ENCODE measurements around the gene DNAH14.
"Not testable (repeated sequence)": the region's sequence is repeated elsewhere in the genome, so short reads cannot be mapped to it uniquely, and the experiment has no call there.

The DNAH14 gene
- total RNA-seq: 0 to 0.23 (median 0) reads per million in 4 donors

DNA sequence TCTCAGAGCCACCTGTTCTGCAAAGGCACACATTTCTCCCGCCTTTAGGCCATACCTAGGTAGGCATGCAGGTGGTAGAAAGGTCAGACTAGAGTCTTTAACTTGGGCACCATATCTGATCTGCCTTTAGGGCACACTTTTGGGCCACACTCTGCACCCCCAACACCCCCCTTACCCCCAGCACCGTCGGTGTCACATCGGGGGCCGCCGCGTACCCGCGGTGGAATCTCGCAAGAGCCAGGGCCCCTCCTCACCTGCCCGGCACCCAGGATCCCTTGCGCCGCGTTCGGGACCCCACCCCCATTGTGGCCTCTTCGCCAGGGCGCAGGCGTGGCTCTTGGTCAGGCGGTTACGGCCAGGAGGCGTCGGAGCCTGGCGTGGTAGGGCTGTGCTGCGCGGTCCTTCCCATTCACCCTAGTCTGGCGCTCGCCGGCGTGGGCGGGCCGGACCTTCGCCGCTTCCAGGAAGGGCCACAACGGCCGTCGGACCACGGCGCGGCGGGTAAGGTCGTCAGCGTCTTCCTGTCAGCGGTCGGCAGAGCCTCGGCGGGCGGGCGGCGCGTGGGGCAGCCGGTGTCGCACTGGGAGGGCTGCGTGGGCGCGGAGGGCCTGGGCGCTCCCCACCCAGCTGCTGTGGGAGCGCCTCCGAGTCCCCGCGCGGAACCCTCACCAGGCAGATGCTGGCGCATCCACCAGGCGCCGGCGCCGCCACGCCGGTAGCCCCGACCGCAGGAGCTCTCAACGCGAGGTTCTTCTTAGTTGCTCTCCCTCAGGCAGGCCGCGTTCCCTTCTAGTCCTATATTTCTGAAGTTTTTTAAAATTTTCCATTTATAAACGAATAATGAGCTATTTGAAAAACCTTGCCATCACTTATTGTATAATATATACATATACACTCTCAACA is at the start of gene DNAH14:
Gene DNAH14 (plus strand): TSS at position 341 of the 903 bp plus-strand sequence. CDS start 23,028 bp downstream, outside the sequence.
- no peak for DNase-seq

DNA sequence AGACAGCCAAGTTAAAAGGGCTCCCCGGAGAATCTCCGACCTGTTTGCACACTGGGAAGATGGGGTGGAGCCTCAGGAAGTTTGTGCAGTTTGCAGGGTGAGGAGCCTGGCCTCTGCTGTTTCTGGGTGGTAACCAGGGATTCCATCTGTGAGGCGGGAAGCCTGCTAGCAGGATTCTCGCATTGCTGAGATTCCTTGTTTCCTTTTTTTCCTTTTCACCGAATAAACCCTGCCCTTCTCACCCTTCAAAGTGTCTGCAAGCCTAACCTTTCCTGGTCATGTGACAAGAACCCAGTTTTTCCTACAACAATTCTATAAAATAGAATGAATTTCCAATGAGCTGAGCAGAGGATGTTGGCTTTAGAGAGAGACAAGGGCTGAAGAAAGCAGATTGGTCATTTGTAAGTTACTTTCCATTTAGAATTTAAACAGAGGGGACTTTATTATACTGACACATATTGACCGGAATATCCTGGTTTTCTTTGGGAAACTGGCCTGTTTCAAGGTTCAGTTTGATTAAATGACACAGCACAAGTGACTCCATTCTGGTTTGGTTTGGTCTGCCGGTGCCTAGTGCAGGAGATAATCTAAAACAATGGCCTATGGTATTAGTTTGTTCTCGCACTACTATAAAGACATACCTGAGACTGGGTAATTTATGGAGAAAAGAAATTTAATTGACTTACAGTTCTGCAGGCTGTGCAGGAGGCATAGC is 48.7 kb upstream of the DNAH14 start:
- DNase-seq: no peak

DNA sequence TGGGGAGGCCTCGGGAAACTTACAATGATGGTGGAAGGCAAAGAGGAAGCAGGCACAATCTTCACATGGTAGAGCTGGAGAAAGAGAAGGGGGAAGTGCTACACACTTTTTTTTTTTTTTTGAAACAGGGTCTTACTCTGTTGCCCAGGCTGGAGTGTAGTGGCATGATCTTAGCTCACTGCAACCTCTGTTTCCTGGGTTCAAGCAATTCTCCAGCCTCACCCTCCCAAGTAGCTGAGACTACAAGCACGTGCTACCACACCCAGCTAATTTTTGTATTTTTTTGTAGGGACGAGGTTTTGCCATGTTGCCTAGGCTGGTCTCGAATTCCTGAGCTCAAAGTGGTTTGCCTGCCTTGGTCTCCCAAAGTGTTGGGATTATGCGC is 48.2 kb upstream of the DNAH14 start:
- DNase-seq: not testable (repeated sequence)

DNA sequence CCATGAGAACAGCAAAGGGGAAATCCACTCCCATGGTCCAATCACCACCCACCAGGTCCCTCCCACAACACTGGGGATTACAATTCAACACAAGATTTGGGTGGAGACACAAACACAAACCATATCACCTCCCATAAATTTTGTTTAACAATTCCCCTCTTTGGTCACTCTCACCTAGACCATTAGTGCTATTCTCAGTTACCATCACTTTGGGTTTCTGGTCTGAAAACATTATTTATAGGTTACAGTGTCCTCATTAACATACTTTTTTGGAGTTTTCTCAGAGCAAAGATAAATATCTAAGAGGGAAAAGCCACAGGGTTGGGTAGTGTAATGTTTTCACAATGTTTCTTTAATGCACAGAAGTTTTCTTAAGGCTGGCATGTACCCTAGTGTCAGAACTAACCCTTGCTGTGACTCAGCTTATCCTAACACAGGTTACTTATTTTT is 47.7 kb upstream of the DNAH14 start:
- no peak for DNase-seq

DNA sequence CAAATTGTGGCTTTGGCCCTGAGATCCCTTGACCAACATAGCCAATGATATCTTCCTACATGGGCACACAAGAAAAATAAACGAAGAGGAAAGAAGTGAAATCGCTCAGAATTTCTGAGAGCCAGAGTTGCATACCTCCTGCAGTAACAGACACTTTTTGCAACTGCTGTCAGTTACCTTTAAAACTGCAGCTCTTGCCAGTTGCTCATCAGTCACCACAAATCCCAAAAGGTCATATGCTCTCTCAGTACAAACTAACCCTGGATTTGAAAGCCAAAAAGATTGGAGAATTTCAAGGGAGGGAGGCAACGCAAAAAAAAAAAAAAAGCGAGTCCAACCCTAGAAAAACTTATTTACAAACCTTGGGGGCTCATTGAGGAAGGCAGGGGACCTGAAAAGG is 47.2 kb upstream of the DNAH14 start:
- DNase-seq: no peak

DNA sequence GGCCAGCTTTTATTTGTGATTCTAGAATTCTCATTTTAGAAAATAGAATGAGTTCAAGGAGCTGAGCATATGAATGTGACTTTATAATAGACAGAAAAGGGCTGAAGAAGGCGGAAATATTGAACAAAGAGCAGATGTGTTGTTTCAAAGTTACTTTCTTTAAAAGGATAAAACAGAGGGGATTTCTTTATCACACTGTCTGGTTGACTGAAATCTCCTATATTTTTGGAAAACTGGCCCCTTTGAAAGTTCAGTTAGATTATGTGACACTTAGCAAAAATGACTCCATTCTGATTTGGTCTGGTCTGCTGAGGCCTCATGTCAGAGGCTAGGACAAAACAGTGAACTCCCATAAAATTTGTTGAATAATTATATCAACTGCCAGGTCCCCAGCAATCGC is 46.4 kb upstream of the DNAH14 start:
- DNase-seq: no peak

DNA sequence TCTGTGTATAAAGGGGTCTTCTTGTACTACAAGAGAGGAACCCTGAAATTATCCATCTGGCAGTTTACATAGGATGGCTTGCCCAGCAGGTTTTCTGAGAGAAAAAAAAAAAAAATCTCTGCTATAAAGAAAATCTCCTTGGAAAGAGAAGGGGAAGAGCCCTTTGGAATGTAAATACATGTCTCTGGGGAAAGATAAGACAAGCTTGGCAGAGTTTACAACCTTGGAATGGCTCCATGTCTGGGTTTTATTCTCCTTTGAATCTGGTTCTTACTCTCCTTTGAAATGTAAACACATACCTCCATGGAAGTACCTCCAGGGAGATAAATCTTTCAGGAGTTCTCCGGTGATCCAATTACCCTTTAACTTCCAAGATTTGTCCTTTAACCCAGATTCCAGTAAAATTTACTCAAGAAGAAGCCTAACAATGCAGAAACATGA is 45.1 kb upstream of the DNAH14 start:
- no peak for DNase-seq

DNA sequence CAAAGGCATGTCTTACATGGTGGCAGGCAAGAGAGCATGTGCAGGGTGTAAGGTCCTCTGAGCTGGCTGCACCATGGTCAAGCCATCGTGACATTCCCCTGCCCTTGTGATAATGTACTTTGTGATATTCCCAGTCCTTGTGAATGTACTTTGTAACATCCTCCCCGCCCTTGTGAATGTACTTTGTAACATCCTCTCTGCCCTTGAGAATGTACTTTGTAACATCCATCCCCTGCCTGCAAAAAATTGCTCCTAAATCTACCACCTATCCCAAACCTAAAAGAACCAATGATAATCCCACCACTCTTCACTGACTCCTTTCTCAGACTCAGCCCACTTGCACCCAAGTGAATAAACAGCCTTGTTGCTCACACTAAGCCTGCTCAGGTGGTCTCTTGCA is 44.1 kb upstream of the DNAH14 start:
- DNase-seq: not testable (repeated sequence)

DNA sequence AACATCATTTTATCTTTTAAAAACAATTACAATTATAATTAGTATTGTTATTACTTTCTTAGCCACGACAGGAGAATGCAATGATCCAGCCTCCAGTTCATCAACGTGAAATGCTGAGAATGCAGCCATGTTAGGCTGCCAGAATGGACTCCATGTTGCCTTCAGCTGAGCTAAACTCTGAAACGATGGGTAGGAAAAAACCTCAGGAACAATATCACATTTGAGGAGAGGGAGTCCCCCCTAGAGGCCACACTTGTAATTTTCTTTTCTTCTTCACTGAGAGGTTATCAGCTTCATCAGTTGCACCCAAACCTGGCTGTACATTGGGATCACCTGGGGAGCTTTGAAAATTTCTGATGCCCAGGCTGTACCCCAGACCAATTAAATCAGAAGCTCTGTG is 34.6 kb upstream of the DNAH14 start:
- DNase-seq: no peak

DNA sequence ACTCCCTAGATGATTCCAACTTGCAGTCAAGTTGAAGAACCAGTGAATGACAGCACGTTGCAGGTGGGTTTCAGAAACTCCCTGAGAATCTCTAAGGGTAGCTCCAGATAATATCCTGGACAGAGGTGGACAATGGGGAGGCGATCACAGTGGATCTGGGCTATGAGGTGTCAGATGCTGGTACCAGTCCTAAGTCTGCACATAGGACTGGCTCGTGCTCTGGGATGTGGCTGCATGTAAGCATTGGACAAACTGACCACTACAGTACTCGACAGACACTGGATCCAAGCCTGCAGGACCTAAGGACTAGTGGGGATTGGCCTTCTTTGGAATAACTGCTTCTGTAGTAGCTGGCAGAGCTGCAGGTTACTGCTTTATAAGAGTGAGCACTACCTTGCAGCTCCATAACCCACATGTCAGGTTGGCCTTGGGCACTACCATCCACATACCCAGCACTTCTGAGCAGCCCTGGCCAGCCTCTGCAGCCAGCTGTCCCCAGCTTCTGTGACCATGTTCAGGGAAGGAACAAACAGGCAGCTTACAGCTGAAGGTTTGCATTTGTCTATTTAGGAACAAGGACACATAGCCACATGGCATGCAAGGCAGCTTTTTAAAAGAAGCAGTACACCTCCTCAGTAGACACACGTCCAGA is 33.2 kb upstream of the DNAH14 start:
- DNase-seq: no peak

DNA sequence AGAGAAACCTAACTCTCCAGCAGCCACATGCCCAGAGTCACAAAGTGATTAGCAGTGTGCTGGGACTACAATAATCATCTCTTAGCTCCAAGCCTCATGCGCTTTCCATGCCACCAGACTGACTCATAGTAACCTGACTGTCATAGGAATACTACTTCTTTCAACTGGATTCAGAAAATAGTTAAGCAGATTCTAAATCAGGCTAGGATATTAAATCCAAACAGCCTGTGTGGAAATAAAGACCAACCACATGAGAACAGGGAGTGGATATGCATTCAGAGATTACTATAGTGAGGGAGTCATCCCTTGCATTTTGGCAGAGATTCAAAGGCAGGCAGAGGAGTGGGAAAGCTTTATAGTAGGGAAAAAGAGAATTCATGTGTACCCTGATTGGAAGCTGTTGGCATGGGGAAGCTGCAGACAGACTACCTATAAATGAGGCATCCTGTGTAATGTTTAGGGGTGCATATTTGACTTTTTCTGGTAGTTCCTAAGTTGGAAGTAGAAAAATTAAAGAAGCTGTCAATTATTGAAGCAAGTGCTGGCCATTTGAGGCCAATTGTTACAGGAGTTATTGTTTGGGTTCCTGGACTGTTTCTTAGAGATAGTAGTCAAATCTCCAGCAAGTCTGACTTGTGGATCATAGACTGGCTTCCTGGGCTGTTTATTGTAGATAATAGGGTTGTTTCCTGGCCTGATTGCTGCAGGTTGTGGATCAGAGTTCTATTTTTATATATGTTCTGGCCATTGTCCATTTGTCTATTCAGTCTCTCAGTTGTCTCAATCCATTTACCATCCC is 31.7 kb upstream of the DNAH14 start:
- DNase-seq: no peak

DNA sequence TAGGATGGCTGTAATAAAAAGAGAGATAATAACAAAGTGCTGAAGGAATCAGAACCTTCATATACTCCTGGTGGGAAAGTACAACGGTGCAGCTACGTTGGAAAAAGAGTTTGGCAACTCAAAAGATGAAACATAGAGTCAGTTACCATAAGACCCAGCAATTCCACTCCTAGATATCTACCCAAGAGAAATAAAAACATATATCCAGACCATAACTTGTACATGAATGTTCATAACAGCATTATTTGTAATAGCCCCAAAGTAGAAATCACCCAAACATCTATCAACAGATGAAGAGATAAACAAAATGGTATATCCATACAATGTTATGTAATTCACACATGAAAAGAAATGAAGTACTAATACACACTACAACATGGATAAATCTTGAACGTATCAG is 30.5 kb upstream of the DNAH14 start:
- DNase-seq: no peak

DNA sequence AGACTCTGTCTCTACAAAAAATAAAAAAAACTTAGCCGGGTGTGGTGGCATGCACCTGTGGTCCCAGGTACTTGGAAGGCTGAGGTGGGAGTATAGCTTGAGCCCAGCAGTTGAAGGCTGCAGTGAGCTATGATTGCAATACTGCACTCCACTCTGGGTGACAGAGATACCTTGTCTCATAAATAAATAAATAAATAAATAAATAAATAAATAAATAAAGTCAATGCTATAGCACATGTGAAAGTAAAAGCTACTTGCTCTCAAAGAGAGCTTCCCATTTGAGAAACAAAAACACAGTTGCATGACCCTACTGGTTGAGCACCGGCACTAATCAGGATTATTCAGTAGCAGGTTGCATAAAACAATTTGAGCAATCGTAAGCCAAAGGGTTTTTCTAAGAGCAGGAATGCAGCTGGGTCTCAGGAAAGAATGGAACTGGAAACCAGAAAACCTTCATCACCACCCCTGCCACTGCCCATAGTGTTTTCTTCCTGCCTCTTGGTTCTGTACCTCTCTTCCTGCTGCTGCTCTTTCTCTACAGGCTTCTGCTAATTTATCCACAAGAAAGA is 29.3 kb upstream of the DNAH14 start:
- no peak for DNase-seq

DNA sequence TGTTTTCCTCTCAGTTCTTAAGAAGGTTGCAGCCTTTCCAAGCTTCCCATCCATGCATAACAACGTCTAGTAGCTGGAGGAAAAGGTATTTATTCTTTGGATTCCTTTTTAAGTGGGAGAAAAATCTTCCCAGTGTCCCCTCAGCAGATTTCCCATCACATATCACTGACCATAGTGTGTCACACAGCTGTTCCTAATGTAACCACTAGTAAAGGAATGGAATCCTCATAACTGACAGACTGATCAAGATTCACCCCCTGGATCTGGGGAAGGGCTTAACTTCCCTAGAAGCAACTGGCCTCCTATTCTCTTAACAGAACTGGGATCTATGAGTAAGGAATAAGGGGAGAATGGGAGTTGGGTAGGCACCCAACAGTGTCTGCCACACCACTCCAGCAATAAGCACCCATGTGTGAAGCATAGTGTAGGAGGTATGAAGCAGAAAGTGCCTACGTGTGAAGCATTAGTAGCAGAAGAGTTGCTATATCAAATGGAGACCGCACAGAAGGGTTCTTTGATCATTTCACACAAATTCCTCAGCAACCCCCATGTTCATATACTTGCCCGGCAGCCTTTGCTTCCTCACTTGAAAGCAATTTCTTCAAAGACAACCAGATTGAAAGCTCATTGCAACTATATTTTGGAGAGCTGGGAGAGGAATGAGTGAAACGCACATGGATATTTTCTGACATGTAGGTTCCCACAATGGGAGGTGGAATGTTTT is 28.2 kb upstream of the DNAH14 start:
- DNase-seq: no peak

DNA sequence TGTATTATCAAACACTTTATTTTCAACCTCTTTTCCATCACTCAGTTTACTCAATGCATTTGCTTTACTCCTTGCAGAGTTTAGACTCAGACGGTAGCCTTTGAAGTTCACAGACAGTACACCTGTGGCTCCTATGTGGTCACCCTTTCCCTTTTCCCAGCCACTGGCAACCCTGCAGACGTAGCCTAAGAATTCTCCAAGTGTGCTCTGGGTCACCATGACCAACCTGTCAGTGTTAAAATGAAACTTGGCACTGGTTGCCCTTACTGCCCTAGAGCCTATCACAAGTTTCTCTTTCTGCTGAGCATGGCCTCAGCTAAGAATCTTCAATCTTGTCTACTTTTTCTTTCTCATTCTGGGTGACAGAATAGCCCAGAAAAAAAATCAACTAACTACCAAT is 25.5 kb upstream of the DNAH14 start:
- DNase-seq: no peak

DNA sequence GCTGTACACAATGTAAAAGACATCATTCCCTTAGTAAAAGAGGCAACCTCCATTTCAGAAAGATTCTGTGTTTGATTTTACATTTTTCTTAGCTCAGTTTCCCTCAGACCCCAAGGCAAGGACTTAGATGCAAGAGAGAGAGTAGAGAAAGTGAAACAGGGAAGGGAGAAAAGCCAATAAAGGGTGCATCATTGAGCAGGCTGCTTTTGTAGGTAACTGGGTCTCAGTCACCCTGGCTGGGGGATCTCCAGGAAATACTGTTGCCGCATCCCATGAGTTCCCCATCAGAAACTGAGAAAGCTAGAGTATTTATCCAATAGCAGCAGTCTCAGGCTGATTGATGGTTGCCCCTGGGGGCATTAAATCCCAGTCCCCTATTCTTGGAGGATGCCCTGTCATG is 23.1 kb upstream of the DNAH14 start:
- no peak for DNase-seq

DNA sequence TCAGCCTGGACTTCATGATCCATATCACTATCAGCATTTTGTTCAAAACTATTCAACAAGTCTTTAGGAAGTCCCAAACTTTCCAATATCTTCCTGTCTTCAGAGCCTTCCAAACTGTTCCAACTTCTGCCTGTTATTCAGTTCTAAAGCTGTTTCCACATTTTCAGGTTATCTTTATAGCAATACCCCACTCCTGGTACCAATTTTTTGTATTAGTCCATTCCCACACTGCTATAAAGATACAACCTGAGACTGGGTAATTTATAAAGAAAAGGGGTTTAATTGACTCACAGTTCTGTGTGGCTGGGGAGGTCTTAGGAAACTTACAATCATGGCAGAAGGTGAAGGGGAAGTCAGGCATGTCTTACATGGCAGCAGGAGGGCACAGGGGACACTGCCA is 18.3 kb upstream of the DNAH14 start:
- DNase-seq: no peak

DNA sequence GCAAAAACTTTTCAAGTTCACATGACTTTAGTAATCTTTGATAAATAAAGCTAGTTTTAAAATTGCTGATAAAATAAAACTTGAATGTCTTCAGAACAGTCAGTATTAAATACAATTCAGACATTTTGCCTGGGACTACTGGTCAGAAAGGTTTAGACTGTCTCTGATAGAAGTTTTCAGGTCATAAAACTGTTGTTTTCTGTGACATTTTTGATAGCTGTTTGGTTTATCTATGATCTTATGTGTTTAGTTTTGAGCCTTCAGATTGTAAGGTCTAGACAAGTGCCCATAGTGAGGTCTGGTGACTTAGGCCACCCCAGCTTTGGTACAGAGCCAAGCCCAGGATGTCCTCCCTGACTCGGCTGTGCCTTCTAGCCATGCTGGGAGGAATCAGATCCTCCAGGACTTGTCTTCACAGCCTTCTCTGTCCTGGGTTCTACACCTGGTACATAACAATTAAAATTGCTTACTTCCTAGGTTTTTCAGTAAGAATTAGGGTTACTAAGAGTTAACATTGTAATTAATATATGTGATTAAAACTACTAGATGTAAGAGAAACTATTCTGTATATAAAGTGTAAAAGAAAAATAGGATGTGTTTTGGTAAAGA is 15.1 kb upstream of the DNAH14 start:
- no peak for DNase-seq

DNA sequence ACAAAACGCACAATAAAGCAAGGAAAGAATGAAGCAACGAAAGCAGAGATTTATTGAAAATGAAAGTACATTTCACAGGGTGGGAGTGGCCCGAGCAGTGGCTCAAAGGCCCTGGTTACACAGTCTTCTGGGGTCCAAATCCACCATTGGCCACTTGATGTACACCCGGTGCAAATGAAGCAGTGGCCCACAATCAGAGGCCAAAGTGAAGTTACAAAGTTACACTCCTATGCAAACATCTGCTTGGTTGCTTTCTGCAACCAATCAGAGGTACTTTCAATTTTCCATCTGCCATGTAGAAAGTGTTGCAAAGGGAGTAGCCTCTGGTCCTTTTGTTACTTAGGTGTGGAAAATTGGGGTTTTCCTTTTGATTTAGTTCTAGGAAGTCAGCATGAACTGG is 10.0 kb upstream of the DNAH14 start:
- no peak for DNase-seq

DNA sequence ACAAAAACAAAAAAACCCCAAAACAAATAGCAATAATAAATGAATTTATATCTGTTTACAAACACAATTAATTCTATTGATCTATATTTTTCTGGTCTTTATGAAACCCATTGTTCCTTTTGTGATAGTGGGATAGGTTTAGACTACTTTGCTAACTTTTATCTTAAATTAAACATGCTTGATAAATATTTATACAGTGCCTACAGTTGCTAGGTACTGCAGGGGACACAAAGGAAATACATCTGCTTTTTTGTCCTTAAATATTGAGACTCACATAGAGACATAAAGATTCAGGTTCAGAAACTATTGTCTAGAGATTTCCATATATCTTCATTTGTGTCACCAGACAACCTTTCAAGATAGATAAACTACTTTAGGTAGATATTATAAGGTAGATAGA is 8.5 kb upstream of the DNAH14 start:
- no peak for DNase-seq

DNA sequence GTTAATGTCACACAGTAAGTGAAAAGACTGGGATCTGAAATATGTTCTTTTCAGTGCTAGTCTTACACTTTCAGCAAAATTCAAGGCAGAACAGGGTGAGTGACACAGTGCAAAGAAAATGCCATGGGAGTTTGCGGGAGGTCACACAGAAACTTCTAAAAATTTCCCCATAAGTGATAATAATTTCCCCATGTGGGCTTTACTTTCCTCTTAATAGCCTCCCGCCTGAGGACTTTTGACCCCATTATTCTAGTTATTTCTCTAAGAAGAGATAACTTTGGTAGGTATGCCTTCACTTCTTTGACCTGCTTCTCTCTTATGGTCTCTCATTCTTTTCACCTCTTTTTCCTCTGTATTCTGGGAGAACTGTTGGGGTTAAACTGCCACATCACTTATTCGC is 8.1 kb upstream of the DNAH14 start:
- DNase-seq: no peak
